Fibroblast of mammary gland (primary cell): Measurements from ENCODE around the gene GNAT1.
"Not testable (repeated sequence)": the region's sequence is repeated elsewhere in the genome, so short reads cannot be mapped to it uniquely, and the experiment has no call there.

Experiments used
- DNase-seq: peaks from one replicate; pipeline ENCODE4 v3.0.0-alpha.2; 2010; ENCODE audit warnings: low read depth
- H3K4me3 ChIP-seq: 2 replicates; pipeline ENCODE4 v1.5.1; 2011; ENCODE audit warnings: low read depth, mild to moderate bottlenecking, low read length, moderate library complexity; ENCODE audit not compliant: control insufficient read depth
- CTCF ChIP-seq: conservative IDR thresholded peaks from 2 replicates; pipeline ENCODE4 v1.5.1; 2011; ENCODE audit warnings: low read depth, low read length, inconsistent platforms; ENCODE audit not compliant: control insufficient read depth, insufficient read depth

GNAT1 gene

GRCh38 chr3:50238549-50239026 is 47.2 kb downstream of the GNAT1 start:
- DNase-seq: peak; percentile 47
- H3K4me3 ChIP-seq: peak overlapping the region; percentile 90
- TF ChIP-seq CTCF: no peak

- DNase-seq: no peak
- TF ChIP-seq CTCF: no peak
Observed at GRCh38 chr3:50239649-50240048, 48.2 kb downstream of the GNAT1 start.

GRCh38 chr3:50241163-50241562 is 49.8 kb downstream of the GNAT1 start:
- no peak for DNase-seq
- no peak for TF ChIP-seq CTCF
- H3K4me3 ChIP-seq: no peak overlapping the region

More at GRCh38 chr3:50239649-50240048, 48.2 kb downstream of the GNAT1 start:
- no peak overlapping the region for H3K4me3 ChIP-seq

GRCh38 chr3:50241713-50242380 is 50.4 kb downstream of the GNAT1 start:
- no peak for DNase-seq
- TF ChIP-seq CTCF: no peak
- no peak overlapping the region for H3K4me3 ChIP-seq

GRCh38 chr3:50242381-50242770 is 51.0 kb downstream of the GNAT1 start:
- DNase-seq: no peak
- no peak overlapping the region for H3K4me3 ChIP-seq
- TF ChIP-seq CTCF: no peak

- no peak for TF ChIP-seq CTCF
- DNase-seq: peak; percentile 58
- no peak overlapping the region for H3K4me3 ChIP-seq
Observed at GRCh38 chr3:50242851-50243542, 51.6 kb downstream of the GNAT1 start.

GRCh38 chr3:50243543-50243895 is 52.1 kb downstream of the GNAT1 start:
- DNase-seq: no peak
- no peak overlapping the region for H3K4me3 ChIP-seq
- TF ChIP-seq CTCF: no peak

- H3K4me3 ChIP-seq, DNase-seq: not testable (repeated sequence)
Observed at GRCh38 chr3:50244813-50245212, 53.4 kb downstream of the GNAT1 start.
